Activated naive CD4-positive, alpha-beta T cell treated with anti-CD3 and anti-CD28 coated beads, Interleukin-2, amount 50 U/mL, for 24 hours (primary cell): ENCODE data around the gene AGTRAP.

Source experiments
- H3K27ac Mint-ChIP-seq: one replicate; pipeline ENCODE4 v1.8.0; 2021; ENCODE audit warnings: mild to moderate bottlenecking, mixed read lengths
- H3K27me3 Mint-ChIP-seq: one replicate; pipeline ENCODE4 v1.8.0; 2021; ENCODE audit warnings: mixed read lengths
- H3K36me3 Mint-ChIP-seq: one replicate; pipeline ENCODE4 v1.8.0; 2021; ENCODE audit warnings: mixed read lengths
- H3K4me1 Mint-ChIP-seq: one replicate; pipeline ENCODE4 v1.8.0; 2021; ENCODE audit warnings: mixed read lengths
- H3K4me3 Mint-ChIP-seq: one replicate; pipeline ENCODE4 v1.8.0; 2021; ENCODE audit warnings: mild to moderate bottlenecking, mixed read lengths
- H3K9me3 Mint-ChIP-seq: one replicate; pipeline ENCODE4 v1.8.0; 2021; ENCODE audit warnings: mixed read lengths

The AGTRAP gene

GRCh38 chr1:11761285-11761684 is 25.3 kb downstream of the AGTRAP start:
- H3K4me3 Mint-ChIP-seq = peak overlapping the region; percentile 20
- no peaks in the 10 kb centered on the region for H3K9me3 Mint-ChIP-seq
- peaks cover 9% of the 10 kb centered on the region for H3K27me3 Mint-ChIP-seq

DNA sequence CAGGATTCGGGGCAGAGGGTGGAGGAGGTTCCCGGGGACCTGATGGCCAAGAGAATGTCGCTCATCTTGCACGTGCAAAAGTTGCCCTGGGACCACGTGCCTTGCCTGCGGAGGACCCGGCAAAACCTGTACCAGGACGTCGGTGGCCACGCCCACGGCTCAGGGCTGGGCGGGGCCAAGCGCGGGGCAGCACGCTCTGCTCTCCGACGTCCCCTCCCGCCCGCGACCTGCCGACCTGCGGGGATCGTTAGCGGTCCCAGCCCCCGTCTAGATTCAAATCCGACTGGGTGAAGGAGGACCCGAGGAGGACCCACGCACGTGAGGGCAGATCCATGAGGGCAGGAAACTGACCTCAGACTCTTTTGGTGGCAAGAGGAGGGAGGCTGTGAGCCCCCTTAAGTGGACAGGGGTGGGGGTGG is 26.1 kb downstream of the AGTRAP start, which contains the start of gene C1orf167:
C1orf167 (plus strand) TSS at position 206 of the 419 bp plus-strand sequence. CDS start 2,208 bp downstream, outside the sequence.
- no peaks in the 10 kb centered on the region for H3K9me3 Mint-ChIP-seq
- H3K4me1 Mint-ChIP-seq = peaks cover 6% of the 10 kb centered on the region
- peaks cover 9% of the 10 kb centered on the region for H3K27me3 Mint-ChIP-seq
- peak within 1 kb of the TSS; percentile 33 for H3K4me3 Mint-ChIP-seq
- H3K36me3 Mint-ChIP-seq = no peaks in the 10 kb centered on the region
- no peak within 1 kb of the TSS for H3K27ac Mint-ChIP-seq

More at GRCh38 chr1:11761285-11761684, 25.3 kb downstream of the AGTRAP start:
- H3K36me3 Mint-ChIP-seq = no peaks in the 10 kb centered on the region
- H3K27ac Mint-ChIP-seq = no peak overlapping the region
- peaks cover 6% of the 10 kb centered on the region for H3K4me1 Mint-ChIP-seq

DNA sequence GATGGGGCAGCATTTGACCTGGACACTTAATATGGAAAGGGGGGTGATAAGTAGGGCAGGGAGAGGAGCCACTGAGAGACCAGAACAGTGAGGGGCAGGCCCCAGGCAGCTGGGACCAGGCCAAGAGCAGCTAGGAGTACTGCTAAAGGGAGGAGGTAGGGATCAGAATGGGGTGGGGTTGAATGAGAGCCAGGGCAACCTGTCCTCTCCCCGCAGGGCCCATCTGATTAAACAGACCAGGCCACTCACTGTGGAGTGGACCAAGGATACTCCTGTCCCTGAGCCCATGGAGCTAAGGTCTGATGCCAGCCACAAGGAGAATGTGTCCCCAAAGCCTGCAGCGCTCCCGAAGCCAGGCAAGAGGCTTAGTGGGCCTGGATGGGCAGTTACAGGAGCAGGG is 28.2 kb downstream of the AGTRAP start:
- Mint-ChIP-seq H3K27me3 (peaks cover 9% of the 10 kb centered on the region), H3K4me1 (peaks cover 6% of the 10 kb centered on the region), H3K36me3 (no peaks in the 10 kb centered on the region), H3K9me3 (no peaks in the 10 kb centered on the region), H3K4me3 (no peak overlapping the region), H3K27ac (no peak overlapping the region)

- H3K9me3 Mint-ChIP-seq = no peaks in the 10 kb centered on the region
- H3K36me3 Mint-ChIP-seq = no peaks in the 10 kb centered on the region
- peaks cover 6% of the 10 kb centered on the region for H3K4me1 Mint-ChIP-seq
- peaks cover 9% of the 10 kb centered on the region for H3K27me3 Mint-ChIP-seq
- no peak overlapping the region for H3K4me3 Mint-ChIP-seq
- H3K27ac Mint-ChIP-seq = no peak overlapping the region
Observed at GRCh38 chr1:11764519-11764918, 28.6 kb downstream of the AGTRAP start.

DNA sequence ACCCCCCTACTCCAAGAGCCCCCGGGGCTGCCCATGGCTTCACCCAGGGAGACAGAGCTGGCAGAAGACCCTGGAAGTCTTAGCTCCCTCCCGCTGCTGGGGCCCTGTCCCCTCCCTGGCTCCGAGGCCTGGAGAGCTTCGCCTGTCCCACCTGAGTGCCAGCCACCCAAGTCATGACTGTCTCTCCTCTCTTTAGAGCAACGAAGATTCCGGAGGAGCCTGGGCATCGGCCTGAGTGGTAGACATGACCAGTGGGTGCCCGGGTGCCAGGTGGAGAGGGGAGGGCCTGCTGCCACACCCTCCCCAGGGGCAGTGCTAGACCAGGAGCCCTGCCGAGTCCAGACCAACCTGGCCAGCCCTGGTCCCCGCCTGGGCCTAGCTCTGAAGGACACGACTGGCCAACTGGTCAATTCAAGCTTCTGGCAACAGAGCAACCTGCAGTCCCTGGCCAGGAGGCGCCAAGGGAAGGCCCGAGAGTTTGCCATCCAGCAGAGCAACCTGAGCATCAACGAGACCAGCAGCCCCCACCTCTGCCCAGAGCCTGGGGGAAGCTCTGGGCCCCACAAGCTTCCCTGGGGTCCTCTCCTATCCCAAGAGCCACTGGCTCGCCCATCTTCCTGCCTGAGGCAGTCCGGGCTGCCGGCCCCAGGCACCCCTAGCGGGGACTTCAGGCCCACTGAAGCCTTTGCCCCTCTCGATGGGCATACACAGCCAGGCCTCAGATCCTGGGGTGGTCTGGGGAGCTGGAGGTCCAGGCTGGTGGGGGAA is 29.9 kb downstream of the AGTRAP start:
- H3K4me3 Mint-ChIP-seq = no peak overlapping the region
- H3K27me3 Mint-ChIP-seq = peaks cover 9% of the 10 kb centered on the region
- H3K4me1 Mint-ChIP-seq = peaks cover 6% of the 10 kb centered on the region
- no peak overlapping the region for H3K27ac Mint-ChIP-seq
- no peaks in the 10 kb centered on the region for H3K9me3 Mint-ChIP-seq
- H3K36me3 Mint-ChIP-seq = no peaks in the 10 kb centered on the region

DNA sequence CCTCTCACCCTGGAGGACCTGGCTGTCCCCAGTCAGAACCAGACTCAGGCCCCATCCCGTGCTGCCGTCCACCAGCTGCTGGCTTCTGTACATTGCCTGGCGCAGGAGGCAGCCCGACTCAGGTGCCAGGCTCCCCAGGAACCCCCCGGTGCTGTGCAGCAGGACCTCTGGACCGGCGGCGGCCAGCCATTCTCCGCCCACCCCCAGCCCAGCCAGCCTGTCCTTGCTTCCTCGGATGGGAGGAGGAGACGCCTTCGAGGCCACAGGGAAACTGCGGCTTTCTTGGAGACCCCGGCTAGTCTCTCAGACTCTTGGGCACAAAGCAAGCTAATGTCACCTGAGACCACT is 30.5 kb downstream of the AGTRAP start:
- Mint-ChIP-seq H3K27ac (no peak overlapping the region), H3K9me3 (no peaks in the 10 kb centered on the region), H3K4me3 (no peak overlapping the region), H3K36me3 (no peaks in the 10 kb centered on the region), H3K4me1 (peaks cover 6% of the 10 kb centered on the region), H3K27me3 (peaks cover 7% of the 10 kb centered on the region)

GRCh38 chr1:11767922-11768704 is 32.2 kb downstream of the AGTRAP start:
- Mint-ChIP-seq H3K36me3 (no peaks in the 10 kb centered on the region), H3K27me3 (peaks cover 1% of the 10 kb centered on the region), H3K4me1 (no peaks in the 10 kb centered on the region), H3K4me3 (no peak overlapping the region), H3K9me3 (no peaks in the 10 kb centered on the region), H3K27ac (no peak overlapping the region)

DNA sequence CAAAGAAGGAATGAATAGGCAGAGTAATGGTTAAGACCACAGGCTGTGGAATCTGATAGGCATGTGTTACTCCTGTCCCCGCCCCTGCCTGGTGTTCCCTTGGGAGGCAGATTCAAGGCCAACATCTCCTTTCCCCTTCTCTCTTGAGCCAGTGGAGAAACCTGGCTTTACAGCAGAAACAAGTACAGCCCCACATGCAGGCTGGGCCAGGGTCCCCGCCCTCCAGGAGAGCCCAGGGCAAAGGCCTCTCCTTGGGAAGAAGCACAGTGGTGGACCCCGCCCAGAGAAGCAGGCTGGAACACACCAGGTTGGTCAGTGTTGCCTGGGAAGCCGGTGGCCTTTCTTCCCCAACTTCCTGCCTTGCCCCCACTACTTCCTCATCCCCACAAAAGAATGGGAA is 32.9 kb downstream of the AGTRAP start:
- no peaks in the 10 kb centered on the region for H3K4me1 Mint-ChIP-seq
- peaks cover 1% of the 10 kb centered on the region for H3K27me3 Mint-ChIP-seq
- H3K36me3 Mint-ChIP-seq = no peaks in the 10 kb centered on the region
- H3K4me3 Mint-ChIP-seq = no peak overlapping the region
- H3K27ac Mint-ChIP-seq = no peak overlapping the region
- H3K9me3 Mint-ChIP-seq = no peaks in the 10 kb centered on the region

GRCh38 chr1:11769274-11769673 is 33.3 kb downstream of the AGTRAP start:
- Mint-ChIP-seq H3K4me1 (no peaks in the 10 kb centered on the region), H3K9me3 (no peaks in the 10 kb centered on the region), H3K27me3 (no peaks in the 10 kb centered on the region), H3K36me3 (no peaks in the 10 kb centered on the region), H3K27ac (no peak overlapping the region), H3K4me3 (no peak overlapping the region)

GRCh38 chr1:11770011-11770410 is 34.1 kb downstream of the AGTRAP start:
- Mint-ChIP-seq H3K4me1 (no peaks in the 10 kb centered on the region), H3K9me3 (no peaks in the 10 kb centered on the region), H3K36me3 (no peaks in the 10 kb centered on the region), H3K27me3 (no peaks in the 10 kb centered on the region), H3K27ac (no peak overlapping the region), H3K4me3 (no peak overlapping the region)

DNA sequence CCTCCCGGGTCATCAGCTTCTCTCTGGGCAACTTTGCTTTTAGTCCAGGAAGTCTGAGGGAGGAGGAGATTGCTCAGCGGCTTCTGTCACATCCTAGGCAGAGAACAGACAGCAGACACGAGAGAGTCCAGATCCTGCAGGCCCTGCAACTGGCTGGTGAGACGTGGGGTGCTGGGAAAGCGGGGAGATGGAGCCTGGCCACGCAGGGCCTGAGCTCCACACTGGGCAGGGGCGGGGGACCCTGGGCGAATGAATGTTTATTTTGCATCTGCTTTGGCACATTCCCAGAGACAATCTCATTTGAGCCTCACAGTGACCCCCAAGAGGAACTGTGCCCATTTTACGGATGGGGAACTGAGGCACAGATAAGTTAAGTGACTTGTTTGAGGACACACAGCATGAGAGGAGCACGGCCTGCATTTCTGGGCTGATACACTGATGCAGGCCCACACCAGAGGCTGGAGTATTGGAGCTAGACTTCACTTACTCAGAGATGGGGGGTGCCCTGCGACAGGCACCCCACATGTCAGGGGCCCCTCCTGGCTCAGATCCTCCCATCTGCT is 35.6 kb downstream of the AGTRAP start:
- no peaks in the 10 kb centered on the region for H3K27me3 Mint-ChIP-seq
- no peak overlapping the region for H3K27ac Mint-ChIP-seq
- no peaks in the 10 kb centered on the region for H3K9me3 Mint-ChIP-seq
- H3K4me1 Mint-ChIP-seq = no peaks in the 10 kb centered on the region
- no peaks in the 10 kb centered on the region for H3K36me3 Mint-ChIP-seq
- no peak overlapping the region for H3K4me3 Mint-ChIP-seq

GRCh38 chr1:11772458-11772857 is 36.5 kb downstream of the AGTRAP start:
- H3K9me3 Mint-ChIP-seq = no peaks in the 10 kb centered on the region
- no peak overlapping the region for H3K27ac Mint-ChIP-seq
- H3K36me3 Mint-ChIP-seq = no peaks in the 10 kb centered on the region
- H3K27me3 Mint-ChIP-seq = no peaks in the 10 kb centered on the region
- H3K4me1 Mint-ChIP-seq = no peaks in the 10 kb centered on the region
- H3K4me3 Mint-ChIP-seq = no peak overlapping the region

DNA sequence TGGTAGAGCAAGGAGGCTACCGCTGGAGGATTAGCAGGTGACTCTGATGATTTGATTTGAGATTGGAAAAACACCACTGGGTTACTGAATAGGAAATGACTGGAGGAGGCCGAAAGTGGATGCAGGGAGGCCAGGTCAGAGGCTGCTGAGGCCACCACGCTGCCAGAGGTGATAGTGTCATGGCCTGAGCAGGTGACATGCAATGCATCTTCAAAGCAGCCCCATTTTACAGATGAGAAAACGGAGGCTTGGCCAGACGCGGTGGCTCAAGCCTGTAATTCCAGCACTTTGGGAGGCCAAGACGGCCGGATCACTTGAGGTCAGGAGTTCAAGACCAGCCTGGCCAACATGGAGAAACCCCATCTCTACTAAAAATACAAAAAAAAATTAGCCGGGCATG is 38.8 kb downstream of the AGTRAP start:
- no peaks in the 10 kb centered on the region for H3K27me3 Mint-ChIP-seq
- no peaks in the 10 kb centered on the region for H3K36me3 Mint-ChIP-seq
- H3K4me3 Mint-ChIP-seq = no peak overlapping the region
- H3K4me1 Mint-ChIP-seq = no peaks in the 10 kb centered on the region
- H3K9me3 Mint-ChIP-seq = no peaks in the 10 kb centered on the region
- H3K27ac Mint-ChIP-seq = no peak overlapping the region

- Mint-ChIP-seq H3K4me3 (no peak overlapping the region), H3K4me1 (no peaks in the 10 kb centered on the region), H3K27me3 (no peaks in the 10 kb centered on the region), H3K9me3 (no peaks in the 10 kb centered on the region), H3K27ac (no peak overlapping the region), H3K36me3 (no peaks in the 10 kb centered on the region)
Observed at GRCh38 chr1:11777658-11778322, 41.9 kb downstream of the AGTRAP start.

DNA sequence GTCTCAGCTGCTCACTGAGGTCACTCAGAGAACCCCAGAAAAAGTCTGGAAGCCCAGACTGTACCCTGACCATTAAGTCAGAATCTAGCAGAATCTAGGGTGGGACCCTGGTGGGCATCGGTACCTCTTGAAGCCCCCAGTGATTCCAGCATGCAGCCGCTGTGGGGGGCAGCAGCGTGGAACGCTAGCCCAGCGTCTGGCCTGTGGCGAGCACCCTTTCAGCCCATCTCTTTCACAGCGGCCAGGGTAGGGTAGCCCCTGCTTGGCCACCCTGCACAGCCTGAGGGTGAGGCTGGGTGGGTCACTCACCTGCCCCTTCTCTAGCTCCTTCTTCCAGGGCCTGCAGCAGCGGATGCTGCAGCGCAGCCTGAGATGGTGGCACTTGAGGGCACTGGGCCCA is 42.4 kb downstream of the AGTRAP start:
- H3K36me3 Mint-ChIP-seq = no peaks in the 10 kb centered on the region
- H3K9me3 Mint-ChIP-seq = no peaks in the 10 kb centered on the region
- H3K27me3 Mint-ChIP-seq = no peaks in the 10 kb centered on the region
- no peaks in the 10 kb centered on the region for H3K4me1 Mint-ChIP-seq
- no peak overlapping the region for H3K4me3 Mint-ChIP-seq
- H3K27ac Mint-ChIP-seq = no peak overlapping the region
